Measurements from ENCODE around the gene ANKRD45. TPM values are rescaled to one million over a fixed set of nuclear protein-coding genes. Genes with fewer than 3 reads are reported as not detected.
"Not testable (repeated sequence)": the region's sequence is repeated elsewhere in the genome, so short reads cannot be mapped to it uniquely, and the experiment has no call there.

ANKRD45 gene
- 10 to 100 TPM in 1 of 8 experiments, 1 to 10 TPM in 4, under 1 TPM in 2, not detected in 1; 0.31 to 10.8 (median 2.5) TPM for total RNA-seq

- in situ Hi-C loops (cut with MboI; ENCODE audit: low pct_unique_long_range_greater_than_20kb in 2 of 9, low sequenced_read_pairs in 9 of 9, unreplicated experiment in 9 of 9): no loop called here
- Histone ChIP-seq H3K27ac (no peak within 1 kb of the TSS), H3K4me3 (peak within 1 kb of the TSS; percentile 42 to 70 (median 48)), H3K4me1 (replicated peaks in 1 of 2) (peaks cover 6 to 7% of the 10 kb centered on the region in 2 donors)
- peak; percentile 73 to 99 (median 98) for ATAC-seq (replicated peaks in 6 of 8)
- 0 to 11% (median 4%) methylated on average over 1 to 22 of the region's 33 CpGs; no CpG with 5 or more reads in 4 of the 10 experiments for WGBS, 10 experiments
These were observed at the start of gene ANKRD45 for GRCh38 chr1:173669491-173669941. Gene ANKRD45, minus strand, starts transcription at chr1:173669851. Its CDS starts 10,433 bp downstream, at chr1:173659418.

- in situ Hi-C loops (cut with MboI; ENCODE audit: low pct_unique_long_range_greater_than_20kb in 2 of 9, low sequenced_read_pairs in 9 of 9, unreplicated experiment in 9 of 9): no loop called here
- ATAC-seq (replicated peaks in 6 of 8): no peak
- Histone ChIP-seq H3K4me1 (replicated peaks in 1 of 2) (peaks cover 4 to 21% of the 10 kb centered on the region in 2 donors), H3K27ac (no peak overlapping the region), H3K4me3 (no peak overlapping the region)
- WGBS, 10 experiments: 0 to 100% (median 81%) methylated on average over 1 to 2 of the region's 2 CpGs; no CpG with 5 or more reads in 1 of the 10 experiments
These were observed 47.6 kb upstream of the ANKRD45 start for GRCh38 chr1:173717238-173717637.

GRCh38 chr1:173715538-173715844, 45.8 kb upstream of the ANKRD45 start:
- H3K27ac ChIP-seq: peak overlapping the region; percentile 75 to 85

GRCh38 chr1:173714759-173715537, 45.3 kb upstream of the ANKRD45 start, which contains the start of gene KLHL20:
Gene KLHL20, plus strand, starts transcription at chr1:173714981. Its CDS starts 1,063 bp downstream, at chr1:173716044.
- Histone ChIP-seq H3K4me3 (peak within 1 kb of the TSS; percentile 67 to 92 (median 77)), H3K27ac (peak within 1 kb of the TSS; percentile 75 to 85), H3K4me1 (replicated peaks in 1 of 2) (peaks cover 4 to 21% of the 10 kb centered on the region in 2 donors)
- peak; percentile 95 to 98 (median 97) for ATAC-seq (replicated peaks in 6 of 8)
- 0 to 3% (median 2%) methylated on average over 1 to 41 of the region's 43 CpGs; no CpG with 5 or more reads in 3 of the 10 experiments for WGBS, 10 experiments
- in situ Hi-C loops (cut with MboI; ENCODE audit: low pct_unique_long_range_greater_than_20kb in 2 of 9, low sequenced_read_pairs in 9 of 9, unreplicated experiment in 9 of 9): no loop called here

More at GRCh38 chr1:173715538-173715844, 45.8 kb upstream of the ANKRD45 start:
- in situ Hi-C loops (cut with MboI; ENCODE audit: low pct_unique_long_range_greater_than_20kb in 2 of 9, low sequenced_read_pairs in 9 of 9, unreplicated experiment in 9 of 9): no loop called here
- peaks cover 4 to 21% of the 10 kb centered on the region in 2 donors for H3K4me1 ChIP-seq (replicated peaks in 1 of 2)
- no peak for ATAC-seq (replicated peaks in 6 of 8)
- 0 to 4% (median 0%) methylated on average over 1 to 8 of the region's 8 CpGs; no CpG with 5 or more reads in 1 of the 10 experiments for WGBS, 10 experiments
- peak overlapping the region; percentile 67 to 92 (median 77) for H3K4me3 ChIP-seq

GRCh38 chr1:173714441-173714758, 44.7 kb upstream of the ANKRD45 start:
- Histone ChIP-seq H3K4me3 (peak overlapping the region; percentile 67 to 92 (median 77)), H3K4me1 (replicated peaks in 1 of 2) (peaks cover 4 to 21% of the 10 kb centered on the region in 2 donors), H3K27ac (peak overlapping the region in 1 of 2 donors; percentile 85)
- ATAC-seq (replicated peaks in 6 of 8): no peak
- in situ Hi-C loops (cut with MboI; ENCODE audit: low pct_unique_long_range_greater_than_20kb in 2 of 9, low sequenced_read_pairs in 9 of 9, unreplicated experiment in 9 of 9): no loop called here
- 14 to 100% (median 60%) methylated on average over 1 to 3 of the region's 3 CpGs; no CpG with 5 or more reads in 1 of the 10 experiments for WGBS, 10 experiments

- H3K4me3 ChIP-seq: no peak overlapping the region
- no peak overlapping the region for H3K27ac ChIP-seq
- no peaks in the 10 kb centered on the region for H3K4me1 ChIP-seq (replicated peaks in 1 of 2)
- WGBS, 10 experiments: 17 to 85% (median 60%) methylated on average over 1 to 2 of the region's 2 CpGs; no CpG with 5 or more reads in 1 of the 10 experiments
- no peak for ATAC-seq (replicated peaks in 6 of 8)
- in situ Hi-C loops (cut with MboI; ENCODE audit: low pct_unique_long_range_greater_than_20kb in 2 of 9, low sequenced_read_pairs in 9 of 9, unreplicated experiment in 9 of 9): no loop called here
These were observed 39.1 kb upstream of the ANKRD45 start for GRCh38 chr1:173708787-173709186.

- Histone ChIP-seq H3K4me1 (replicated peaks in 1 of 2) (no peaks in the 10 kb centered on the region), H3K4me3 (no peak overlapping the region), H3K27ac (no peak overlapping the region)
- 0 to 88% (median 56%) methylated on average over 1 to 5 of the region's 5 CpGs for WGBS, 10 experiments
- in situ Hi-C loops (cut with MboI; ENCODE audit: low pct_unique_long_range_greater_than_20kb in 2 of 9, low sequenced_read_pairs in 9 of 9, unreplicated experiment in 9 of 9): no loop called here
- ATAC-seq (replicated peaks in 6 of 8): no peak
These were observed 35.5 kb upstream of the ANKRD45 start for GRCh38 chr1:173705117-173705516.

GRCh38 chr1:173702736-173703135, 33.1 kb upstream of the ANKRD45 start:
- H3K4me3 ChIP-seq: no peak overlapping the region
- no peak overlapping the region for H3K27ac ChIP-seq
- H3K4me1 ChIP-seq (replicated peaks in 1 of 2): no peaks in the 10 kb centered on the region
- no peak for ATAC-seq (replicated peaks in 6 of 8)
- in situ Hi-C loops (cut with MboI; ENCODE audit: low pct_unique_long_range_greater_than_20kb in 2 of 9, low sequenced_read_pairs in 9 of 9, unreplicated experiment in 9 of 9): no loop called here
- WGBS, 10 experiments: 50 to 100% (median 80%) methylated on average over 1 of the region's 1 CpG; no CpG with 5 or more reads in 5 of the 10 experiments

- WGBS, 10 experiments: 80 to 100% (median 95%) methylated on average over 1 to 6 of the region's 6 CpGs; no CpG with 5 or more reads in 3 of the 10 experiments
- in situ Hi-C loops (cut with MboI; ENCODE audit: low pct_unique_long_range_greater_than_20kb in 2 of 9, low sequenced_read_pairs in 9 of 9, unreplicated experiment in 9 of 9); H3K27ac ChIP-seq; H3K4me1 ChIP-seq (replicated peaks in 1 of 2); H3K4me3 ChIP-seq; ATAC-seq (replicated peaks in 6 of 8): not testable (repeated sequence)
These were observed 31.6 kb upstream of the ANKRD45 start for GRCh38 chr1:173701299-173701698.

- H3K4me3 ChIP-seq: no peak overlapping the region
- ATAC-seq (replicated peaks in 6 of 8): peak in 3 of 8 experiments; percentile 71 to 93 (median 77)
- H3K4me1 ChIP-seq (replicated peaks in 1 of 2): no peaks in the 10 kb centered on the region
- H3K27ac ChIP-seq: no peak overlapping the region
- in situ Hi-C loops (cut with MboI; ENCODE audit: low pct_unique_long_range_greater_than_20kb in 2 of 9, low sequenced_read_pairs in 9 of 9, unreplicated experiment in 9 of 9): no loop called here
These were observed 23.6 kb upstream of the ANKRD45 start for GRCh38 chr1:173693238-173693637.

GRCh38 chr1:173688300-173688699, 18.6 kb upstream of the ANKRD45 start:
- ATAC-seq (replicated peaks in 6 of 8): no peak
- 50 to 100% (median 80%) methylated on average over 1 to 2 of the region's 2 CpGs; no CpG with 5 or more reads in 1 of the 10 experiments for WGBS, 10 experiments

GRCh38 chr1:173685121-173685520, 15.5 kb upstream of the ANKRD45 start:
- H3K27ac ChIP-seq; in situ Hi-C loops (cut with MboI; ENCODE audit: low pct_unique_long_range_greater_than_20kb in 2 of 9, low sequenced_read_pairs in 9 of 9, unreplicated experiment in 9 of 9); H3K4me3 ChIP-seq; ATAC-seq (replicated peaks in 6 of 8): not testable (repeated sequence)
- WGBS, 10 experiments: 60 to 92% (median 86%) methylated on average over 2 to 3 of the region's 3 CpGs; no CpG with 5 or more reads in 5 of the 10 experiments
- H3K4me1 ChIP-seq (replicated peaks in 1 of 2): peaks cover 3 to 11% of the 10 kb centered on the region in 2 donors

More at GRCh38 chr1:173688300-173688699, 18.6 kb upstream of the ANKRD45 start:
- Histone ChIP-seq H3K4me1 (replicated peaks in 1 of 2) (no peaks in the 10 kb centered on the region), H3K27ac (no peak overlapping the region), H3K4me3 (no peak overlapping the region)
- in situ Hi-C loops (cut with MboI; ENCODE audit: low pct_unique_long_range_greater_than_20kb in 2 of 9, low sequenced_read_pairs in 9 of 9, unreplicated experiment in 9 of 9): no loop called here

- H3K4me3 ChIP-seq; in situ Hi-C loops (cut with MboI; ENCODE audit: low pct_unique_long_range_greater_than_20kb in 2 of 9, low sequenced_read_pairs in 9 of 9, unreplicated experiment in 9 of 9); ATAC-seq (replicated peaks in 6 of 8); H3K27ac ChIP-seq: not testable (repeated sequence)
- H3K4me1 ChIP-seq (replicated peaks in 1 of 2): peaks cover 3 to 11% of the 10 kb centered on the region in 2 donors
- 0 to 96% (median 90%) methylated on average over 1 to 4 of the region's 4 CpGs; no CpG with 5 or more reads in 1 of the 10 experiments for WGBS, 10 experiments
These were observed 14.2 kb upstream of the ANKRD45 start for GRCh38 chr1:173683838-173684237.
